ENCODE results near the gene EFCAB5. TPM values are rescaled to one million over a fixed set of nuclear protein-coding genes. Genes with fewer than 3 reads are reported as not detected.

EFCAB5 gene
- total RNA-seq, 1 donor from 2014 or later = not detected

GRCh38 chr17:30151471-30151870 lies 210.0 kb downstream of the EFCAB5 start:
- Histone ChIP-seq H3K27me3 (ENCODE audit: control insufficient read depth, insufficient read depth, low read length) (no peaks in the 10 kb centered on the region), H3K4me3 (ENCODE audit: low read depth, low read length) (no peak overlapping the region), H3K36me3 (ENCODE audit: control insufficient read depth, insufficient read depth, low read length) (no peaks in the 10 kb centered on the region)
- TF ChIP-seq CTCF (IDR thresholded peaks at IDR 0.05; ENCODE audit: insufficient read depth, low read length, severe bottlenecking) = no peak
- DNase-seq (ENCODE audit: low read depth) = no peak
- FAIRE-seq = no peak

GRCh38 chr17:30153463-30153862 lies 212.0 kb downstream of the EFCAB5 start:
- H3K4me3 ChIP-seq (ENCODE audit: low read depth, low read length) = no peak overlapping the region
- TF ChIP-seq CTCF (IDR thresholded peaks at IDR 0.05; ENCODE audit: insufficient read depth, low read length, severe bottlenecking) = no peak
- no peaks in the 10 kb centered on the region for H3K36me3 ChIP-seq (ENCODE audit: control insufficient read depth, insufficient read depth, low read length)
- H3K27me3 ChIP-seq (ENCODE audit: control insufficient read depth, insufficient read depth, low read length) = no peaks in the 10 kb centered on the region
- DNase-seq (ENCODE audit: low read depth) = no peak
- no peak for FAIRE-seq

DNA sequence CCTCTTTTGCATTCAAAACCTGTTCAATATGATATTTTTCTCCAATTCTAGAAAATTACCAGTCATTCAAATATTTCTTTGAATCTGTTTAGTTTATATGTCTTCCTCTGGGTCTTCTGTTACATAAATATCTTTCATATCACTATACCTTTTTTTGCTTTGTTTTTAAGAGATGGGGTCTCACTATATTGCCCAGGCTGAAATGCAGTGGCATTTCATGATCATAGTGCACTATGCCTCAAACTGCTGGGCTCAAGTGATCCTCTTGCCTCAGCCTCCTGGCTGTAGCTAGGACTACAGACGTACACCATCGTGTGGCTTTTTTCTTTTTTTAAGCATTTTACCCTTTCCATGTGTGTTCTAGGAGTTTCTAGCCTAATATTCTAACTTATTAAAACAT lies 214.0 kb downstream of the EFCAB5 start:
- H3K36me3 ChIP-seq (ENCODE audit: control insufficient read depth, insufficient read depth, low read length) = no peaks in the 10 kb centered on the region
- H3K4me3 ChIP-seq (ENCODE audit: low read depth, low read length) = no peak overlapping the region
- no peak for TF ChIP-seq CTCF (IDR thresholded peaks at IDR 0.05; ENCODE audit: insufficient read depth, low read length, severe bottlenecking)
- no peaks in the 10 kb centered on the region for H3K27me3 ChIP-seq (ENCODE audit: control insufficient read depth, insufficient read depth, low read length)
- FAIRE-seq (no peak), DNase-seq (ENCODE audit: low read depth) (no peak)

Other genes with a start within 250 kb of the EFCAB5 start
- gene SSH2, start 11.4 kb upstream of the EFCAB5 start, total RNA-seq = 3.7 and 4.1 TPM in 2 replicates
- gene NSRP1, start 175.2 kb downstream of the EFCAB5 start, total RNA-seq = 8.7 and 10.1 TPM in 2 replicates

Data from bronchial epithelial cell (primary cell).